Measurements from ENCODE around the gene ATP6V1B1. TPM values are rescaled to one million over a fixed set of nuclear protein-coding genes. Genes with fewer than 3 reads are reported as not detected.

Gene ATP6V1B1
- total and polyA plus RNA-seq, 10 of the 15 experiments (the other 5 are each of a cell fraction or from before 2014, with no cell fraction given) = not detected

DNA sequence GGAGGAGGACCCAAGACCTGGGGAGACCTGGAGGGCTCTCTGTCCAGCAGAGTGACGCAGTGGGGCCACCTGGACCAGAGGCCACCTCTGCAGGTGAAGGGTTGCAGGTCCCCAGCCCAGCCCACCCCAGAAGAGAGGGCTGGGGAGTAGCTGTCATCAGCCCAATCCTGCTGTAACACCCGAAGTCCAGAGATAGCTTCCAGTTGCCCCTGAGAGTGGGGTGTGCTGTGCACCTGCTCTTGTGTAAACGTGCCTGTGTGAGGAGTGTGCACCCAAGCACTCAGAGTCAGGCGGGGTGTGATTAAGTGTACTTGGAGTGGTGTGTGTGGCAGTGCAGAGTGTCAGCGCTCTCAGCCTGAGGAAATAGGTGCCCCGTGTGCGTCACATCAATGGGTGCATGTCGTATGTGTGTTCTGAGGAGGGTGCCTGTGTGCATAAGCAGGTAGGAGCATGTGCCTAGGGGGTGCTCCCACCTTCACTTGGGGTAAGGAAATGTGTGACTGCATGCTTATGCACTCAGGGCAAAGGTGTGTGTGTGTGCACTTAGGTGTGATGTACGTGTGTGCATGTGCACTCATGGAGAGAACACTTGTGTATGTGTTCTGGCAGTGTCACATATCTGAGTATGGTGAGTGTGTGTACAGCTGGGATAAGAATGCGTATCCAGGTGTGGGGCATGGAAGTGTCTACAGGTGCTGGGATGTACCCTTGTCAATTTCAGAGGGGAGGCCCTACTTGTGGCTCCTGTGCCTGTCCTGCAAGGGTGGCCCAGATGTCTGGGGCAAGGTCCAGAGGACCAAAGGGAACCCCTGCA is 672 bp downstream of the ATP6V1B1 start (continued):
- no peak for TF ChIP-seq FOXM1 (IDR thresholded peaks at IDR 0.05; ENCODE audit: low read depth, low read length)
- TF ChIP-seq, protein P1, sequence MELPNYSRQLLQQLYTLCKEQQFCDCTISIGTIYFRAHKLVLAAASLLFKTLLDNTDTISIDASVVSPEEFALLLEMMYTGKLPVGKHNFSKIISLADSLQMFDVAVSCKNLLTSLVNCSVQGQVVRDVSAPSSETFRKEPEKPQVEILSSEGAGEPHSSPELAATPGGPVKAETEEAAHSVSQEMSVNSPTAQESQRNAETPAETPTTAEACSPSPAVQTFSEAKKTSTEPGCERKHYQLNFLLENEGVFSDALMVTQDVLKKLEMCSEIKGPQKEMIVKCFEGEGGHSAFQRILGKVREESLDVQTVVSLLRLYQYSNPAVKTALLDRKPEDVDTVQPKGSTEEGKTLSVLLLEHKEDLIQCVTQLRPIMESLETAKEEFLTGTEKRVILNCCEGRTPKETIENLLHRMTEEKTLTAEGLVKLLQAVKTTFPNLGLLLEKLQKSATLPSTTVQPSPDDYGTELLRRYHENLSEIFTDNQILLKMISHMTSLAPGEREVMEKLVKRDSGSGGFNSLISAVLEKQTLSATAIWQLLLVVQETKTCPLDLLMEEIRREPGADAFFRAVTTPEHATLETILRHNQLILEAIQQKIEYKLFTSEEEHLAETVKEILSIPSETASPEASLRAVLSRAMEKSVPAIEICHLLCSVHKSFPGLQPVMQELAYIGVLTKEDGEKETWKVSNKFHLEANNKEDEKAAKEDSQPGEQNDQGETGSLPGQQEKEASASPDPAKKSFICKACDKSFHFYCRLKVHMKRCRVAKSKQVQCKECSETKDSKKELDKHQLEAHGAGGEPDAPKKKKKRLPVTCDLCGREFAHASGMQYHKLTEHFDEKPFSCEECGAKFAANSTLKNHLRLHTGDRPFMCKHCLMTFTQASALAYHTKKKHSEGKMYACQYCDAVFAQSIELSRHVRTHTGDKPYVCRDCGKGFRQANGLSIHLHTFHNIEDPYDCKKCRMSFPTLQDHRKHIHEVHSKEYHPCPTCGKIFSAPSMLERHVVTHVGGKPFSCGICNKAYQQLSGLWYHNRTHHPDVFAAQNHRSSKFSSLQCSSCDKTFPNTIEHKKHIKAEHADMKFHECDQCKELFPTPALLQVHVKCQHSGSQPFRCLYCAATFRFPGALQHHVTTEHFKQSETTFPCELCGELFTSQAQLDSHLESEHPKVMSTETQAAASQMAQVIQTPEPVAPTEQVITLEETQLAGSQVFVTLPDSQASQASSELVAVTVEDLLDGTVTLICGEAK (IDR thresholded peaks at IDR 0.05; ENCODE audit: borderline replicate concordance) = no peak
- TF ChIP-seq SIX5 (IDR thresholded peaks at IDR 0.05; ENCODE audit: low read depth, low read length, severe bottlenecking) = no peak
- TF ChIP-seq EZH2 (IDR thresholded peaks at IDR 0.05; ENCODE audit: borderline replicate concordance, control insufficient read depth, low read depth, low read length) = no peak
- TF ChIP-seq EGR1 (IDR thresholded peaks at IDR 0.05; ENCODE audit: borderline replicate concordance in 1 of 2, low read depth in 2 of 2, low read length in 2 of 2) = no peak
- no peak for TF ChIP-seq NFXL1 (IDR thresholded peaks at IDR 0.05; ENCODE audit: borderline replicate concordance)

Data from GM12878 (cell line).